ENCODE results near the gene AP2A1. TPM values are rescaled to one million over a fixed set of nuclear protein-coding genes. Genes with fewer than 3 reads are reported as not detected.

The AP2A1 gene
- total and polyA plus RNA-seq, 2 of the 13 experiments (the other 11 are each of a cell fraction or from before 2014, with no cell fraction given), result 22.7 to 39.7 TPM

DNA sequence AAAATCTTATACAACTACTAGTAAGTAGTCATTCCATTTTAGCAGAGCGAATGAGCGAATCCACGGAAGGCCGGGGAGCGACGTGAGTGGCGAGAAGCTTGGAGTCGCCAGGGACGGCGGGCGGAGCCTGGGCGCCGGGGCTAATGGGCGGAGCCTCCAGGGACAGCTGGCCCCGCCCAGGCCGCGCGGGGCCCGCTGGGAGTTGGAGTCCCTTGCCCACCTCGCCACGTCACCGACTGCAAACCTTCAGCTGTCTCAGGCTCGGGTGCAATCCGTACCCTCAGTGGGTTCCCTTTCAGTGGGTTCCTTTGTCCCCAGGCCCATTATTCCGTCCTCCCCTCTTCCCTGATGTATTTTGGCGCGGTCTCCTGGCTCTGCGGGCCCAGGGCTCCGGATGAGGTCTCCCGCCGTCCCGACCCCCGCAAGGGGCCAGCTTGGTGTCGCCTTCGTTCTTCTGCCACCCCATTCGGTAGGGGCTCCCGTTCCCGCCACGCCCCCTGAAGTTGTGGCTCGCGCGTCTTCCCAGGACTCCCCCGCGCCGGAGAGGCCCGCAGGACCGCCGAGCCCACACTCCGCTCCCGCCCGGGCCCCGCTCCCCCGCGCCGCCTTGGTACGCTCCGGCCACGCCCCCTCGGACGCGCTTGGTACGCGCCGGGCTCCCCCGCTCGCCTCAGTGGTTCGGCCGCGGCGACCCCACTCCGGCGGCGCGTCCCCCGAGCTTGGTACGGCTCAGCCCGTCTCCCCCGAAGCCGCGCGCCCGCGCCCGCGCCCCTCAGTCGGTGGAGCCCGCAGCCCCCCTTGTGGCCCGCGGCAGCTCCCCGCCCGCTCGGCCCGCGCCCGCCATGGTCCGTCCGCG, 83.9 kb downstream of the AP2A1 start, which contains the start of gene PTOV1 (continued):
- TF ChIP-seq, protein P1, sequence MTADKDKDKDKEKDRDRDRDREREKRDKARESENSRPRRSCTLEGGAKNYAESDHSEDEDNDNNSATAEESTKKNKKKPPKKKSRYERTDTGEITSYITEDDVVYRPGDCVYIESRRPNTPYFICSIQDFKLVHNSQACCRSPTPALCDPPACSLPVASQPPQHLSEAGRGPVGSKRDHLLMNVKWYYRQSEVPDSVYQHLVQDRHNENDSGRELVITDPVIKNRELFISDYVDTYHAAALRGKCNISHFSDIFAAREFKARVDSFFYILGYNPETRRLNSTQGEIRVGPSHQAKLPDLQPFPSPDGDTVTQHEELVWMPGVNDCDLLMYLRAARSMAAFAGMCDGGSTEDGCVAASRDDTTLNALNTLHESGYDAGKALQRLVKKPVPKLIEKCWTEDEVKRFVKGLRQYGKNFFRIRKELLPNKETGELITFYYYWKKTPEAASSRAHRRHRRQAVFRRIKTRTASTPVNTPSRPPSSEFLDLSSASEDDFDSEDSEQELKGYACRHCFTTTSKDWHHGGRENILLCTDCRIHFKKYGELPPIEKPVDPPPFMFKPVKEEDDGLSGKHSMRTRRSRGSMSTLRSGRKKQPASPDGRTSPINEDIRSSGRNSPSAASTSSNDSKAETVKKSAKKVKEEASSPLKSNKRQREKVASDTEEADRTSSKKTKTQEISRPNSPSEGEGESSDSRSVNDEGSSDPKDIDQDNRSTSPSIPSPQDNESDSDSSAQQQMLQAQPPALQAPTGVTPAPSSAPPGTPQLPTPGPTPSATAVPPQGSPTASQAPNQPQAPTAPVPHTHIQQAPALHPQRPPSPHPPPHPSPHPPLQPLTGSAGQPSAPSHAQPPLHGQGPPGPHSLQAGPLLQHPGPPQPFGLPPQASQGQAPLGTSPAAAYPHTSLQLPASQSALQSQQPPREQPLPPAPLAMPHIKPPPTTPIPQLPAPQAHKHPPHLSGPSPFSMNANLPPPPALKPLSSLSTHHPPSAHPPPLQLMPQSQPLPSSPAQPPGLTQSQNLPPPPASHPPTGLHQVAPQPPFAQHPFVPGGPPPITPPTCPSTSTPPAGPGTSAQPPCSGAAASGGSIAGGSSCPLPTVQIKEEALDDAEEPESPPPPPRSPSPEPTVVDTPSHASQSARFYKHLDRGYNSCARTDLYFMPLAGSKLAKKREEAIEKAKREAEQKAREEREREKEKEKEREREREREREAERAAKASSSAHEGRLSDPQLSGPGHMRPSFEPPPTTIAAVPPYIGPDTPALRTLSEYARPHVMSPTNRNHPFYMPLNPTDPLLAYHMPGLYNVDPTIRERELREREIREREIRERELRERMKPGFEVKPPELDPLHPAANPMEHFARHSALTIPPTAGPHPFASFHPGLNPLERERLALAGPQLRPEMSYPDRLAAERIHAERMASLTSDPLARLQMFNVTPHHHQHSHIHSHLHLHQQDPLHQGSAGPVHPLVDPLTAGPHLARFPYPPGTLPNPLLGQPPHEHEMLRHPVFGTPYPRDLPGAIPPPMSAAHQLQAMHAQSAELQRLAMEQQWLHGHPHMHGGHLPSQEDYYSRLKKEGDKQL (CRISPR knock-in tag; IDR thresholded peaks at IDR 0.05; ENCODE audit: low read depth), result no peak
- TF ChIP-seq, protein P2, sequence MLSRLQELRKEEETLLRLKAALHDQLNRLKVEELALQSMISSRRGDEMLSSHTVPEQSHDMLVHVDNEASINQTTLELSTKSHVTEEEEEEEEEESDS (CRISPR knock-in tag; IDR thresholded peaks at IDR 0.05; ENCODE audit: borderline replicate concordance), result no peak
- TF ChIP-seq, protein P3, sequence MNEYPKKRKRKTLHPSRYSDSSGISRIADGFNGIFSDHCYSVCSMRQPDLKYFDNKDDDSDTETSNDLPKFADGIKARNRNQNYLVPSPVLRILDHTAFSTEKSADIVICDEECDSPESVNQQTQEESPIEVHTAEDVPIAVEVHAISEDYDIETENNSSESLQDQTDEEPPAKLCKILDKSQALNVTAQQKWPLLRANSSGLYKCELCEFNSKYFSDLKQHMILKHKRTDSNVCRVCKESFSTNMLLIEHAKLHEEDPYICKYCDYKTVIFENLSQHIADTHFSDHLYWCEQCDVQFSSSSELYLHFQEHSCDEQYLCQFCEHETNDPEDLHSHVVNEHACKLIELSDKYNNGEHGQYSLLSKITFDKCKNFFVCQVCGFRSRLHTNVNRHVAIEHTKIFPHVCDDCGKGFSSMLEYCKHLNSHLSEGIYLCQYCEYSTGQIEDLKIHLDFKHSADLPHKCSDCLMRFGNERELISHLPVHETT (CRISPR knock-in tag; conservative IDR thresholded peaks at IDR 0.05), result peak; percentile 70
- TF ChIP-seq HOXD1 (CRISPR knock-in tag; IDR thresholded peaks at IDR 0.05) (peak; percentile 41; the same call in 1 of the 2 replicates), KDM2A (CRISPR knock-in tag; IDR thresholded peaks at IDR 0.05; ENCODE audit: borderline replicate concordance, low read depth) (peak; percentile 70), IKZF4 (CRISPR knock-in tag; IDR thresholded peaks at IDR 0.05; ENCODE audit: borderline replicate concordance, low read depth, not compliant biosample characterization) (no peak), HDAC1 (CRISPR knock-in tag; IDR thresholded peaks at IDR 0.05) (peak; percentile 30)
- TF ChIP-seq, protein P4, sequence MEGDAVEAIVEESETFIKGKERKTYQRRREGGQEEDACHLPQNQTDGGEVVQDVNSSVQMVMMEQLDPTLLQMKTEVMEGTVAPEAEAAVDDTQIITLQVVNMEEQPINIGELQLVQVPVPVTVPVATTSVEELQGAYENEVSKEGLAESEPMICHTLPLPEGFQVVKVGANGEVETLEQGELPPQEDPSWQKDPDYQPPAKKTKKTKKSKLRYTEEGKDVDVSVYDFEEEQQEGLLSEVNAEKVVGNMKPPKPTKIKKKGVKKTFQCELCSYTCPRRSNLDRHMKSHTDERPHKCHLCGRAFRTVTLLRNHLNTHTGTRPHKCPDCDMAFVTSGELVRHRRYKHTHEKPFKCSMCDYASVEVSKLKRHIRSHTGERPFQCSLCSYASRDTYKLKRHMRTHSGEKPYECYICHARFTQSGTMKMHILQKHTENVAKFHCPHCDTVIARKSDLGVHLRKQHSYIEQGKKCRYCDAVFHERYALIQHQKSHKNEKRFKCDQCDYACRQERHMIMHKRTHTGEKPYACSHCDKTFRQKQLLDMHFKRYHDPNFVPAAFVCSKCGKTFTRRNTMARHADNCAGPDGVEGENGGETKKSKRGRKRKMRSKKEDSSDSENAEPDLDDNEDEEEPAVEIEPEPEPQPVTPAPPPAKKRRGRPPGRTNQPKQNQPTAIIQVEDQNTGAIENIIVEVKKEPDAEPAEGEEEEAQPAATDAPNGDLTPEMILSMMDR (CRISPR knock-in tag; IDR thresholded peaks at IDR 0.05), result peak; percentile 20; the same call in 1 of the 2 replicates
- TF ChIP-seq, protein P5, sequence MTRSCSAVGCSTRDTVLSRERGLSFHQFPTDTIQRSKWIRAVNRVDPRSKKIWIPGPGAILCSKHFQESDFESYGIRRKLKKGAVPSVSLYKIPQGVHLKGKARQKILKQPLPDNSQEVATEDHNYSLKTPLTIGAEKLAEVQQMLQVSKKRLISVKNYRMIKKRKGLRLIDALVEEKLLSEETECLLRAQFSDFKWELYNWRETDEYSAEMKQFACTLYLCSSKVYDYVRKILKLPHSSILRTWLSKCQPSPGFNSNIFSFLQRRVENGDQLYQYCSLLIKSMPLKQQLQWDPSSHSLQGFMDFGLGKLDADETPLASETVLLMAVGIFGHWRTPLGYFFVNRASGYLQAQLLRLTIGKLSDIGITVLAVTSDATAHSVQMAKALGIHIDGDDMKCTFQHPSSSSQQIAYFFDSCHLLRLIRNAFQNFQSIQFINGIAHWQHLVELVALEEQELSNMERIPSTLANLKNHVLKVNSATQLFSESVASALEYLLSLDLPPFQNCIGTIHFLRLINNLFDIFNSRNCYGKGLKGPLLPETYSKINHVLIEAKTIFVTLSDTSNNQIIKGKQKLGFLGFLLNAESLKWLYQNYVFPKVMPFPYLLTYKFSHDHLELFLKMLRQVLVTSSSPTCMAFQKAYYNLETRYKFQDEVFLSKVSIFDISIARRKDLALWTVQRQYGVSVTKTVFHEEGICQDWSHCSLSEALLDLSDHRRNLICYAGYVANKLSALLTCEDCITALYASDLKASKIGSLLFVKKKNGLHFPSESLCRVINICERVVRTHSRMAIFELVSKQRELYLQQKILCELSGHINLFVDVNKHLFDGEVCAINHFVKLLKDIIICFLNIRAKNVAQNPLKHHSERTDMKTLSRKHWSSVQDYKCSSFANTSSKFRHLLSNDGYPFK (CRISPR knock-in tag; IDR thresholded peaks at IDR 0.05; ENCODE audit: borderline replicate concordance), result peak; percentile 15; the same call in 1 of the 2 replicates
- TF ChIP-seq, protein P6, sequence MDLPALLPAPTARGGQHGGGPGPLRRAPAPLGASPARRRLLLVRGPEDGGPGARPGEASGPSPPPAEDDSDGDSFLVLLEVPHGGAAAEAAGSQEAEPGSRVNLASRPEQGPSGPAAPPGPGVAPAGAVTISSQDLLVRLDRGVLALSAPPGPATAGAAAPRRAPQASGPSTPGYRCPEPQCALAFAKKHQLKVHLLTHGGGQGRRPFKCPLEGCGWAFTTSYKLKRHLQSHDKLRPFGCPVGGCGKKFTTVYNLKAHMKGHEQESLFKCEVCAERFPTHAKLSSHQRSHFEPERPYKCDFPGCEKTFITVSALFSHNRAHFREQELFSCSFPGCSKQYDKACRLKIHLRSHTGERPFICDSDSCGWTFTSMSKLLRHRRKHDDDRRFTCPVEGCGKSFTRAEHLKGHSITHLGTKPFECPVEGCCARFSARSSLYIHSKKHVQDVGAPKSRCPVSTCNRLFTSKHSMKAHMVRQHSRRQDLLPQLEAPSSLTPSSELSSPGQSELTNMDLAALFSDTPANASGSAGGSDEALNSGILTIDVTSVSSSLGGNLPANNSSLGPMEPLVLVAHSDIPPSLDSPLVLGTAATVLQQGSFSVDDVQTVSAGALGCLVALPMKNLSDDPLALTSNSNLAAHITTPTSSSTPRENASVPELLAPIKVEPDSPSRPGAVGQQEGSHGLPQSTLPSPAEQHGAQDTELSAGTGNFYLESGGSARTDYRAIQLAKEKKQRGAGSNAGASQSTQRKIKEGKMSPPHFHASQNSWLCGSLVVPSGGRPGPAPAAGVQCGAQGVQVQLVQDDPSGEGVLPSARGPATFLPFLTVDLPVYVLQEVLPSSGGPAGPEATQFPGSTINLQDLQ (CRISPR knock-in tag; IDR thresholded peaks at IDR 0.05), result no peak
